ENCODE measurements around the gene HNRNPH1.

Gene HNRNPH1

GRCh38 chr5:179608131-179608581 lies 15.3 kb downstream of the HNRNPH1 start:
- peak; percentile 35 to 36 for DNase-seq (ENCODE audit: low read depth in 2 of 2)
- TF ChIP-seq CTCF (IDR thresholded peaks at IDR 0.05; ENCODE audit: low read depth, low read length), result no peak
- H3K4me3 ChIP-seq (replicated peaks in 1 of 2; ENCODE audit: low read depth in 2 of 2, low read length in 2 of 2), result no peak overlapping the region

GRCh38 chr5:179607160-179607931 lies 16.1 kb downstream of the HNRNPH1 start:
- no peak for TF ChIP-seq CTCF (IDR thresholded peaks at IDR 0.05; ENCODE audit: low read depth, low read length)
- DNase-seq (ENCODE audit: low read depth in 2 of 2), result peak; percentile 26 to 44
- no peak overlapping the region for H3K4me3 ChIP-seq (replicated peaks in 1 of 2; ENCODE audit: low read depth in 2 of 2, low read length in 2 of 2)

- no peak for TF ChIP-seq CTCF (IDR thresholded peaks at IDR 0.05; ENCODE audit: low read depth, low read length)
- no peak overlapping the region for H3K4me3 ChIP-seq (replicated peaks in 1 of 2; ENCODE audit: low read depth in 2 of 2, low read length in 2 of 2)
- DNase-seq (ENCODE audit: low read depth in 2 of 2), result no peak
Observed at GRCh38 chr5:179606910-179607159, 16.6 kb downstream of the HNRNPH1 start.

- no peak for TF ChIP-seq CTCF (IDR thresholded peaks at IDR 0.05; ENCODE audit: low read depth, low read length)
- DNase-seq (ENCODE audit: low read depth in 2 of 2), result no peak
- H3K4me3 ChIP-seq (replicated peaks in 1 of 2; ENCODE audit: low read depth in 2 of 2, low read length in 2 of 2), result no peak overlapping the region
Observed at GRCh38 chr5:179606071-179606909, 17.2 kb downstream of the HNRNPH1 start.

GRCh38 chr5:179605026-179605833 lies 18.2 kb downstream of the HNRNPH1 start:
- H3K4me3 ChIP-seq (replicated peaks in 1 of 2; ENCODE audit: low read depth in 2 of 2, low read length in 2 of 2), result no peak overlapping the region
- peak in 1 of 2 donors; percentile 36 for DNase-seq (ENCODE audit: low read depth in 2 of 2)
- TF ChIP-seq CTCF (IDR thresholded peaks at IDR 0.05; ENCODE audit: low read depth, low read length), result no peak

- no peak for DNase-seq (ENCODE audit: low read depth in 2 of 2)
- no peak overlapping the region for H3K4me3 ChIP-seq (replicated peaks in 1 of 2; ENCODE audit: low read depth in 2 of 2, low read length in 2 of 2)
- TF ChIP-seq CTCF (IDR thresholded peaks at IDR 0.05; ENCODE audit: low read depth, low read length), result no peak
Observed at GRCh38 chr5:179603308-179603707, 20.2 kb downstream of the HNRNPH1 start.
